ENCODE measurements around the gene AFF1.

The AFF1 gene

DNA sequence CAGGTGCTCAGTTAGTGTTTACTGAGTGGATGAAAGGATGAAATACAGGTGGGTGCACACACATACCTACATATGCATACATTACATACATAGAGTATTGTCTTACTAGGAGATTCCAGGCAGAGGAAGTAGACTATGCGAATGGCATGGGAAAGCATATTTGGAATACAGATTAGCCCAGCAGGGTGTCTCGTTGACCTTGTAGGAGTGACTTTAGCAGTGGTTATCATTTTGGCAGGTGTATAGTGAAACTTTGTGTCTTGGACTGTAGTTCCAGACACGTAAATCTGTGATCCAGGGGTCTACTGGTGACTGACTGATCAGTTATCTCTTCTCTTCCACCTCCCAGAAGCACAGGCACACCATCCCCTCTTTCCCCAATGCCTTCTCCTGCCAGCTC lies 199.3 kb downstream of the AFF1 start:
- TF ChIP-seq SIN3A (IDR thresholded peaks at IDR 0.05; ENCODE audit: borderline replicate concordance, insufficient read depth, low read length) = no peak
- no peak for TF ChIP-seq TAF1 (IDR thresholded peaks at IDR 0.05; ENCODE audit: borderline replicate concordance, insufficient read depth, low read length)
- no peak for TF ChIP-seq REST (IDR thresholded peaks at IDR 0.05; ENCODE audit: insufficient read depth in 1 of 2, low read depth in 2 of 2, low read length in 2 of 2)
- no peak for TF ChIP-seq POLR2AphosphoS5 (IDR thresholded peaks at IDR 0.05; ENCODE audit: low read depth, low read length)
- no peak for TF ChIP-seq FOXP2 (optimal IDR thresholded peaks at IDR 0.05; ENCODE audit: borderline replicate concordance, extremely low read depth, extremely low read length, insufficient read depth)

DNA sequence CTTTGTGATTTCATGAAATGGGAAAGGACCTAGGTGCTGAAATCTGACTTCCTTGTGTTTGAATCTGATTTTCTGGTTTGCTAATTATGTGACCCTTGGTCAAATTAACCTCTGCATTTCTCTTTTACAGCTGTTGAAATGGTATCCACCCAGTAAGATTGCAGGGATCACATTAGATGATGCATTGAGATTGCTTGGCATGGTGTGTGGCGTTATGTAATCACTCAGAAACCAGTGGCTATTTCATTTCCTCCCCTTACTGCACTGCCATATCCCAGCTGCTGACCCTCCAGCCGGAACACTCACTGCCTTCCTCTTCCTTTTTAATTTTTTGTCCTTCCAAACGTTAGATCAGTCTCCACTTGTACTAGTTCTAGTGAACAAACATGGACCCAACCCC lies 206.6 kb downstream of the AFF1 start:
- TF ChIP-seq SIN3A (IDR thresholded peaks at IDR 0.05; ENCODE audit: borderline replicate concordance, insufficient read depth, low read length) = no peak
- no peak for TF ChIP-seq FOXP2 (optimal IDR thresholded peaks at IDR 0.05; ENCODE audit: borderline replicate concordance, extremely low read depth, extremely low read length, insufficient read depth)
- no peak for TF ChIP-seq POLR2AphosphoS5 (IDR thresholded peaks at IDR 0.05; ENCODE audit: low read depth, low read length)
- no peak for TF ChIP-seq TAF1 (IDR thresholded peaks at IDR 0.05; ENCODE audit: borderline replicate concordance, insufficient read depth, low read length)

- TF ChIP-seq REST (IDR thresholded peaks at IDR 0.05; ENCODE audit: insufficient read depth in 1 of 2, low read depth in 2 of 2, low read length in 2 of 2) (no peak), FOXP2 (optimal IDR thresholded peaks at IDR 0.05; ENCODE audit: borderline replicate concordance, extremely low read depth, extremely low read length, insufficient read depth) (no peak), TAF1 (IDR thresholded peaks at IDR 0.05; ENCODE audit: borderline replicate concordance, insufficient read depth, low read length) (no peak), SIN3A (IDR thresholded peaks at IDR 0.05; ENCODE audit: borderline replicate concordance, insufficient read depth, low read length) (no peak), POLR2AphosphoS5 (IDR thresholded peaks at IDR 0.05; ENCODE audit: low read depth, low read length) (no peak)
These were observed 209.5 kb downstream of the AFF1 start for GRCh38 chr4:87144356-87144755.

DNA sequence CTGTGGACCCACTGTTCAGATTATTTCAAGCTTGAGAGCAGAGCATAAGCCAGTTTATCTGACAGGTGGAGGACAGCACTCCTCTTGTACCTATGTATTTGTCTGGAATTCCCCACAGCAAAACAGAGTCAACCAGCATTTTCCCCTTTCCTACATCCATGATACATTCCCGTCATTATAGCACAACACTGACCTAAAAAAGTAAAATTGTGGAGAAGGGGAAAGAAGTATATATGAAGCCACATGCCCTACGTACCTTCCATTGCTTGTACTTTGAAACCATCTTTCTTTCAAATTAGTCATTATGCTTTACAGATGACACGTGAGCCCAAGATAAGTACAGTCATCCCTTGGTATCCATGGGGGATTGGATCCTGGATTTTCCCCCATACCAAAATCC lies 212.3 kb downstream of the AFF1 start:
- TF ChIP-seq FOXP2 (optimal IDR thresholded peaks at IDR 0.05; ENCODE audit: borderline replicate concordance, extremely low read depth, extremely low read length, insufficient read depth) (no peak), REST (IDR thresholded peaks at IDR 0.05; ENCODE audit: insufficient read depth in 1 of 2, low read depth in 2 of 2, low read length in 2 of 2) (no peak), TAF1 (IDR thresholded peaks at IDR 0.05; ENCODE audit: borderline replicate concordance, insufficient read depth, low read length) (no peak), SIN3A (IDR thresholded peaks at IDR 0.05; ENCODE audit: borderline replicate concordance, insufficient read depth, low read length) (no peak), POLR2AphosphoS5 (IDR thresholded peaks at IDR 0.05; ENCODE audit: low read depth, low read length) (no peak)

DNA sequence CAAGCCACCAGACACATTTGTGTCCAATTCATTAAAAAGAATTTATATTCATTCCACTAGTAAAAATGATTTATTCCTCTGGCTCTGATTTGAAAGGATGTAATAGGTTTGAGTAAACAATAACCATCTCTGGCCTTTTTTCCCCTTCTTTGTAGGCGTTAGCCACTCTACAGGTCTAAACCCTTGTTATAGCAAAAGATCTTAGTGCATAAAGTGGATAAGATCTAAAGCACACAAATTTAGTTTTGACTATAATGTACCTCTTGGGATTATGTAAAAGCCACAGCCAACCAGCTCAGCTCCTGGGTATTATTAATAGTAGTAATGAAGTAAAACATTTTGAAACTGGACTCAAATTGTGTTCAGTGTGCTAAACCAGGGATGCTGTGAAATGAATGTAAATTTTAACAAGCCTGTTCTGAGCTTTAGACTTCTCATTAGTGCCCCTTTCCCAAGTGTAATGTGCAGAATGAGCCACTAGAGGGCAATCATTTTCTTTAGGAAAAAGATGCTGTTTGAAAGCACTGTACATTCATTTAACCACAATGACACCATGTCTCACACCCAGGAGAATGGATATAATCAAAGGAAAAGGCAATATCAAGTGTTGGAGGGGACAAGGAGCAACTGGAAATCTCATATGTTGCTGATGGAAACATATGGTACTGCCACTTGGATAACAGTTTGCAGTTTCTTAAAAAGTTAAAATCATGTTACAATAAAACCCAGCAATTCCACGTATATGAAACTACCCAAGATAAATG lies 215.9 kb downstream of the AFF1 start:
- TF ChIP-seq POLR2AphosphoS5 (IDR thresholded peaks at IDR 0.05; ENCODE audit: low read depth, low read length) (no peak), SIN3A (IDR thresholded peaks at IDR 0.05; ENCODE audit: borderline replicate concordance, insufficient read depth, low read length) (no peak)

DNA sequence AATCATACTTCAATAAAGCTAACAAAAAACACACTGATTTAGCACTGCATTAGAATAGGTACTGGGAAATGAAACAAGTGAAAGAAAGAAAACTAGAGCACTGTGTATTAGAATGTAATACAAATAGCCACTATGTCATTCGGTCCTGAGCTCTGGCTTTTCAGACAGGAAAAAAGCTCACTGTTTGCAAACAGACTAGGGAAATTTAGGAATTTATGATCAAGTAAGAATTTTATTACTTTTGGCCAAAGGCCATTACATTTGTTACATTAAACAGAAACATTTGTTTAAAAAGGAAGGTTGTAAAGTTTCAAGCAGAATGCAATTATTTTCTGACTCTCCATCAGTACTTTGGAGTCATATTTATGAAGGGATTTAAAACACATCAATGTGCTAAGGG lies 216.9 kb downstream of the AFF1 start:
- TF ChIP-seq FOXP2 (optimal IDR thresholded peaks at IDR 0.05; ENCODE audit: borderline replicate concordance, extremely low read depth, extremely low read length, insufficient read depth) = no peak
- no peak for TF ChIP-seq POLR2AphosphoS5 (IDR thresholded peaks at IDR 0.05; ENCODE audit: low read depth, low read length)
- no peak for TF ChIP-seq REST (IDR thresholded peaks at IDR 0.05; ENCODE audit: insufficient read depth in 1 of 2, low read depth in 2 of 2, low read length in 2 of 2)
- TF ChIP-seq TAF1 (IDR thresholded peaks at IDR 0.05; ENCODE audit: borderline replicate concordance, insufficient read depth, low read length) = no peak
- TF ChIP-seq SIN3A (IDR thresholded peaks at IDR 0.05; ENCODE audit: borderline replicate concordance, insufficient read depth, low read length) = no peak

Measured in PFSK-1 (cell line).